Measurements from ENCODE around the gene MRPL19.

Gene MRPL19

GRCh38 chr2:75603477-75603876 lies 43.1 kb upstream of the MRPL19 start:
- H3K4me3 ChIP-seq (replicated peaks in 1 of 2; ENCODE audit: low read depth in 2 of 2, low read length in 2 of 2): no peak overlapping the region
- peak in 1 of 2 donors; percentile 32 for DNase-seq (ENCODE audit: low read depth in 2 of 2)
- no peak for TF ChIP-seq CTCF (IDR thresholded peaks at IDR 0.05; ENCODE audit: low read depth, low read length)

- no peak overlapping the region for H3K4me3 ChIP-seq (replicated peaks in 1 of 2; ENCODE audit: low read depth in 2 of 2, low read length in 2 of 2)
- peak in 1 of 2 donors; percentile 38 for DNase-seq (ENCODE audit: low read depth in 2 of 2)
- no peak for TF ChIP-seq CTCF (IDR thresholded peaks at IDR 0.05; ENCODE audit: low read depth, low read length)
Measured at GRCh38 chr2:75604484-75604883, 42.1 kb upstream of the MRPL19 start.

GRCh38 chr2:75605770-75606529 lies 40.6 kb upstream of the MRPL19 start:
- TF ChIP-seq CTCF (IDR thresholded peaks at IDR 0.05; ENCODE audit: low read depth, low read length): peak; percentile 32
- H3K4me3 ChIP-seq (replicated peaks in 1 of 2; ENCODE audit: low read depth in 2 of 2, low read length in 2 of 2): no peak overlapping the region
- DNase-seq (ENCODE audit: low read depth in 2 of 2): peak; percentile 96 to 97

GRCh38 chr2:75606761-75607399 lies 39.7 kb upstream of the MRPL19 start:
- H3K4me3 ChIP-seq (replicated peaks in 1 of 2; ENCODE audit: low read depth in 2 of 2, low read length in 2 of 2): no peak overlapping the region
- no peak for TF ChIP-seq CTCF (IDR thresholded peaks at IDR 0.05; ENCODE audit: low read depth, low read length)
- peak; percentile 22 to 72 for DNase-seq (ENCODE audit: low read depth in 2 of 2)

GRCh38 chr2:75607400-75607798 lies 39.2 kb upstream of the MRPL19 start:
- no peak overlapping the region for H3K4me3 ChIP-seq (replicated peaks in 1 of 2; ENCODE audit: low read depth in 2 of 2, low read length in 2 of 2)
- no peak for TF ChIP-seq CTCF (IDR thresholded peaks at IDR 0.05; ENCODE audit: low read depth, low read length)
- no peak for DNase-seq (ENCODE audit: low read depth in 2 of 2)

GRCh38 chr2:75607988-75608683 lies 38.4 kb upstream of the MRPL19 start:
- no peak for TF ChIP-seq CTCF (IDR thresholded peaks at IDR 0.05; ENCODE audit: low read depth, low read length)
- DNase-seq (ENCODE audit: low read depth in 2 of 2): peak in 1 of 2 donors; percentile 31
- H3K4me3 ChIP-seq (replicated peaks in 1 of 2; ENCODE audit: low read depth in 2 of 2, low read length in 2 of 2): no peak overlapping the region

Data from cardiac fibroblast (primary cell).